NCI-H2196 (cell line): Measurements from ENCODE around the gene FSTL4.

Source experiments
- DNase-seq: peaks from one replicate; lab custom pipeline; 2025; ENCODE audit not compliant: unreplicated experiment; lab: John Stamatoyannopoulos, UW

The FSTL4 gene

GRCh38 chr5:133356396-133356983, 255.9 kb downstream of the FSTL4 start:
- no peak for DNase-seq

- no peak for DNase-seq
These were observed 257.8 kb downstream of the FSTL4 start for GRCh38 chr5:133354323-133355185.

- DNase-seq: no peak
These were observed 258.6 kb downstream of the FSTL4 start for GRCh38 chr5:133353741-133354140.

- no peak for DNase-seq
These were observed 263.9 kb downstream of the FSTL4 start for GRCh38 chr5:133348406-133348805.

GRCh38 chr5:133347039-133347438, 265.3 kb downstream of the FSTL4 start:
- no peak for DNase-seq

GRCh38 chr5:133344266-133344665, 268.1 kb downstream of the FSTL4 start:
- DNase-seq: no peak

GRCh38 chr5:133343196-133343595, 269.1 kb downstream of the FSTL4 start:
- DNase-seq: no peak

GRCh38 chr5:133341915-133342710, 270.2 kb downstream of the FSTL4 start:
- no peak for DNase-seq

- no peak for DNase-seq
These were observed 271.0 kb downstream of the FSTL4 start for GRCh38 chr5:133341296-133341695.

- DNase-seq: no peak
These were observed 271.5 kb downstream of the FSTL4 start for GRCh38 chr5:133340822-133341221.

- DNase-seq: no peak
These were observed 272.2 kb downstream of the FSTL4 start for GRCh38 chr5:133340002-133340755.

GRCh38 chr5:133338504-133339355, 273.6 kb downstream of the FSTL4 start:
- DNase-seq: no peak

- DNase-seq: no peak
These were observed 274.4 kb downstream of the FSTL4 start for GRCh38 chr5:133337795-133338445.

- DNase-seq: no peak
These were observed 275.4 kb downstream of the FSTL4 start for GRCh38 chr5:133336969-133337410.

GRCh38 chr5:133336121-133336968, 276.0 kb downstream of the FSTL4 start:
- no peak for DNase-seq

- no peak for DNase-seq
These were observed 277.3 kb downstream of the FSTL4 start for GRCh38 chr5:133334796-133335639.

- no peak for DNase-seq
These were observed 278.8 kb downstream of the FSTL4 start for GRCh38 chr5:133333326-133334150.
